ENCODE data around the gene SH3BP5L.
A peak's percentile ranks its signal among the peaks of the same experiment; 100 is the strongest.

Gene SH3BP5L

GRCh38 chr1:248825909-248826760 lies at the start of gene SH3BP5L:
TSS of gene SH3BP5L (minus strand) at chr1:248825915. CDS start at chr1:248824935, 980 bp downstream.
- peak; percentile 99 for DNase-seq (ENCODE audit: low spot score)

- DNase-seq (ENCODE audit: low spot score), result no peak
Observed at GRCh38 chr1:248873993-248874533, 48.3 kb upstream of the SH3BP5L start.

DNA sequence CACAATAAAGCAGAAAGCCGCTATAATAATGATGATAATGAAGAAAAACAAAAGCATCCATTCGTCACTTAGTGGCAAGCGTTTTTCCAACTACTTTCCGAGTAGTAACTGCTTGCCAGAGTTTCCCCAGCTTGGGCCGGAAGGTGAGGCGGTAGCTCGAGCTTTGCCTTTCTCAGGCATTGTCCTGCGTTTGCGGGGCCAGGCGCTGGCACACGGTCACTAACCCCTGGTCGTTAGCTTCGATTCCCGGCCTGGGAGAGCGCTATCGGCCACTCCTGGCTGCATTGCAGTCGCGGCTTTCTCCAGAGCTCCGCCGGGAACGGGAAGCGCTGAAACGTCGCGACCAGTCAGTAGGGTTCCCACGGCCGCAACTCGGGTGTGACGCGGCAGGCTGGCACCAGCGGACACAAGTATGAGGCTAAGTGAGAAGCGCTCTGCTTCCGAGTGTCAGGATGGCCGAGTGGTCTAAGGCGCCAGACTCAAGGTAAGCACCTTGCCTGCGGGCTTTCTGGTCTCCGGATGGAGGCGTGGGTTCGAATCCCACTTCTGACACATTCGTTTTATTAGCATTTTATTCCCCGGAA lies 47.8 kb upstream of the SH3BP5L start:
- peak; percentile 95 for DNase-seq (ENCODE audit: low spot score)

- peak; percentile 41 for DNase-seq (ENCODE audit: low spot score)
Observed at GRCh38 chr1:248872752-248873408, 47.2 kb upstream of the SH3BP5L start.

DNA sequence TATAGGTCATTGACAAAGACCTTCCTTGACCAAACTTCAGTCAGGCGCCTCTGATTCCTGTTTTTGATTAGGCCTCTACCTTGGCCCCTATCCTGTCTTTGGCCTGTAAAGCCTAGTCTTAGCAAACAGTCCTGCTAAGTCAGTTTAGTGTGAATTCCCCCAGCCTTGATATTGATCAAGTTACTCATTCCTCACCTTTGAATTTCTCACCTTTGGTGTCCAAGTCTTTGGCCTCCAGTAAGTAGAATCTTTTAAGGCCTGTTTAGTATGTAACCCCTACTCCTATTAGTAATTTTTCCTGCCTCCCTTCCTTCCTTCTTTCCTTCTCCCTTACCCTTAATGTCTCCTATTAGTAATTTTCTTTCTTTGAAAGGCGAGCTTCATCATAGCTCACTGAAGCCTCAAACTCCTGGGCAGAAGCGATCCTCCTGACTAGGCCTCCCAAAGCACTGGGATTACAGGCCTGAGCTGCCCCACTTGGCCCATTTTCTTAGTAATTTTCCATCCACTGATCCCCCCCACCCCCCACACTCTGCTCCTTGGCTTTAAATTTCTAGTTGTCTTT lies 46.2 kb upstream of the SH3BP5L start:
- DNase-seq (ENCODE audit: low spot score), result no peak

DNA sequence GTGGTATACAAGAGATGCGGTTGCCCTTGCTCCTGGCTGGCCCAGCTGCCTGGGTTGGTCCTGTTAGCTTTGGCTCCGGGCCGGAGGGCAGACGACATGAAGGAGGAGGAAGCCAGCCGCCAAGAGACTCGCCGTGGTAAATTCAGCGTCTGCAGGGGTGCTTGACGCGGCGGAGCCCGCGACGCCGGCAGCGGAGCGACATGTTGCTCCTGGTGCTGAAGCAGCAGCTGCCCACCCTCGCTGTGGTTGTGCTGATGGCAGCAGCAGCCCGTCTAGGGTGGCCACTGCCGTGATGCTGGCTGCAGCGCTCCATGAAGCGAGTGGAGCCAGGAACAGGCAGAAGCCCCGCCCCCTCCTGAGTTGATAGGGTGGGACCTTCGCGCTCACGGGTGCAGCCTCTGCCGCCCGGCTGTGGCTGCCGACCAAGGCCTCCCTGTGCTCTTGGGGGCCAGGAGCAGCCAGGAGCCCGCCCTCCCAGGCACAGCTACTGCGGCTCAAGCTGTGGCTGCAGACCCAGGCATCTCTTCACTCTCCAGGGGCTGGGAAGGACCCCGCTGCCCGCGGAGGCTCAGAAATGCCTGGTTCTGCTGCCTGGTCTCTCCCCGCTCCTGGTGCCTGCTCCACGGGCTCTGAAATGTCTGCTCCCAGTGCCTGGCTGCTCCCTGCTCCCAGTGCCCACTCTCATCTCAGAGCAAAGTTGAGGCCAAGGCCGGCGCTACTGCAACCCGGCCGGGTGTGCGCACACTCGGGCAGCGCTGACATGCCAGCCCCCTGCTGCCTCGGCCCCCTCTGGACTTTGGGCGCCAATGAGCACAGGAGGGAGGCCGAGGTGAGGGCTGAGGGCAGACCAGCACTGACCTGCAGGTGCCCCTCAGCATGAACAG lies 37.5 kb upstream of the SH3BP5L start:
- peak; percentile 80 for DNase-seq (ENCODE audit: low spot score)

DNA sequence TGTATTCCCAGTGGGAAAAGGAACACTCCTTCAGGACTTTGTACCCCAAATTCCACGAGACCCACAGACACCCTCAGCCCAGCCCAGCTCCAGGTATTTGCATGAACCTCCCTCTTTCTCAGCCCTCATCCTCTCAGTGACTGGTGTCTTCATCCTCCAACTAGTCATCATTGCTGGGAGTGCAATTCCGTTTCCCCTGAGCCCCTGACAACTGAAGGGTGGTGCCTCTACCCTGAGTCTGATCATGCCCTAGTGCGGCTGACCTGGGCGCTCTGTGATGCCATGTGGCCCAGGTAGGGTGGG lies 36.9 kb upstream of the SH3BP5L start:
- DNase-seq (ENCODE audit: low spot score), result no peak

DNA sequence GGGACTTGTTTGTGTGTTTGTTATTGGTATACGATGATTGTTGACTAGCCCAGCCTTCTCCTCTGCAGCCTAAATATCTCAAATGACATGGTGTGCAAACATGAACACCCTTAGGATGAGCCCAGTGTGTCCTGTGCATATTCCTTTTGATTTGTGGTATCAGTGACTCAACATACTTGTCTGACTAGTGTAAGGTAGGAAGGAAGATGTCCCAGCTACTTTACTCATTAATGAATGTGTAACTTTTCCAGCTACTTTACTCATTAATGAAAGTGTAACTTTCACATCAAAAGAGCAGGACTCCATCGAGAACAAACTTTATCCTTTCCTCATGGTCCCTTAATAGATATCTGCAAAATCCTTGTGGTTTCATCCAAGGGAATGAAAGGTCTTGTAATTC lies 35.9 kb upstream of the SH3BP5L start:
- DNase-seq (ENCODE audit: low spot score), result no peak

GRCh38 chr1:248860007-248860406 lies 34.3 kb upstream of the SH3BP5L start:
- no peak for DNase-seq (ENCODE audit: low spot score)

- peak; percentile 96 for DNase-seq (ENCODE audit: low spot score)
Observed at GRCh38 chr1:248858891-248859889, 33.5 kb upstream of the SH3BP5L start, which contains the start of gene ZNF692. TSS of gene ZNF692 (minus strand) at chr1:248859085. CDS start at chr1:248858309, 776 bp downstream.

DNA sequence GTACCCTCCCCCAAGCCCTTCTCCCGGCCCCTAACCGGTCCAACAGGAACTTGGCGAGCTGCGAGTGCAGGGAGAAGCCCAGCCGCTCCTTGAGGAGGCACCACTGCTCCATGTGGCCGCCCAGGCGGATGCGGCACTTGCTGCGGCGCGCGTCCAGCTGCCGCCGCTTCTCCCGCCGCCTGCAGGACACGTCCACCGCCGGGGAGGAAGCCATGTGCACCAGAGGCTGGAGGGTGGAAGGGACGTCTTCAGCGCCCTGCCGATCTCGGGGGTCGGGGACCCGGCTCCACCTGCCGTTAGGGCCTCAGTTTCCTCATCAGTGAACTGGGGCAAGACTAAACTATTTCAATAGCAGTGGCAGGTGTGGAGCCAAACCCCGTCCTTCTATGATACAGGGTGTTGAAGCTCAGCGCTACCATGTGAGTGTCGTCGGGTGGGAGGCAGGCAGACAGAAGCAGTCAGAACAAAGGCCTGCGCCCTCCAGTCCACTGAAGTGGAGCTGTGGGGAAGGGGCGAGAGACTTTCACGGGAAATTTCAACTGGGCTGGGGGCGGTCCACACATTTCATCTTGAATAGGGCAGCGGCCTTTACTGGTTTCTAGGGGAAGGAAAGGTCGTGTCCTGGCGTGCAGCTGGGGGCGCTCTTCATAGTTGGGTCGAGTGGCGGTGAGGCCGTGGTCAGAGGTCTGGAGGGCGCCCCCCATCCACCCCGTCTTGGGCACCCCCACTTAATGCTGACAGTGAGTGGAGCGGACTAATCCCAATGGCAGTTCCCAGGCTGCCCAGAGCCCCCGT lies 32.6 kb upstream of the SH3BP5L start:
- peak; percentile 37 for DNase-seq (ENCODE audit: low spot score)

GRCh38 chr1:248857749-248858095 lies 32.0 kb upstream of the SH3BP5L start:
- no peak for DNase-seq (ENCODE audit: low spot score)

GRCh38 chr1:248857201-248857600 lies 31.5 kb upstream of the SH3BP5L start:
- DNase-seq (ENCODE audit: low spot score), result no peak

DNA sequence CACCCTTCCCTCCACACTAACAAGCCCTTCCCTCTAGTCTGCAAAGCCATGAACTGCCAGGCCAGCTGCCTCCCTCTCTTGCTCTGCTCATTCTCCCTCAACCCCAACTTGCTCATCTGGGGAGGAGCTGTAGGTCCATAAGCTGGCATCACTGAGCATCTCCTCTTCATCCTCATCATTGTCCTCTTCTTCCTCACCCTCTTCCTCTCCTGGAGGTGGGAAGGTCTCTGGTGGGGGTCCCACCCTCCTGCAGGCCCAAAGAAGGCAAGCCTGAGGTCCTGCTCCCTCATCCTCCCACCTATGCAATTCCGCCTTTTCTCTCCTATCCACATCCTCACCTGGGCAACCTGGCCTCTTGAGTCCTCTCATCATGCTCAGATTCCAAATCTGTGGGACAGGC lies 30.5 kb upstream of the SH3BP5L start:
- DNase-seq (ENCODE audit: low spot score), result no peak

- no peak for DNase-seq (ENCODE audit: low spot score)
Observed at GRCh38 chr1:248855580-248855979, 29.9 kb upstream of the SH3BP5L start.

DNA sequence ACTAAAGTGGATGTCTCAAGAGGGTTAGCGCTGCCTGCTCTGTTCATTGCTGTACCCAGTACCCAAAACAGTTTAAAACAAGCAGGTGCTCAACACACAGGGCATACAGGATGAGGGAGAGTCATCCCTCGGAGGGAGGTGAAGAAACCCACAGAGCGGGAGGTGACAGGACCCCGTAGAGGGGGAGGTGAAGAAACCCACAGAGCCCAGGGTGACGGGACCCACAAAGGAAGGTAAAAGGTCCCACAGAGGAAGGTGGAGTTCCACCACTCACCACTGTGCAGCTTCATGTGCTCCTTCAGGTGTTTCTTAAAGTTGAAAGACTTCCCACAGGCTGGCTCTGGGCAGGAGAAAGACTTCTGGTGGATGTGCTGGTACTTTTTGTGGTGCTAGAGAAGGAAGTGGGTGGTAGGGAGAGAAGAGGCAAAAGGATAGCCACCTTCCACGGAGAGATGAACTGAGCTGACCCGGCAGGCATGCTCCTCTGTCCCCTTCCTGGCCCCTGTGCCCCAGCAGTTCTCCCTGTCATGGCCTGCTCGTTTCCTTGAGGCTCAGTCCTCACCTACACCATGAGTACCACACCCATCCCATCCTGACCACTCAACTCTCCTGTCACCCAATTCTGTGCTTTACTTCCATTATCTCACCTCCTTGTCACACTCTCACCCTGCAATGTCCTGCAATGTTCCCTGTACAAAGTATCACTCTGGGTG lies 28.1 kb upstream of the SH3BP5L start:
- no peak for DNase-seq (ENCODE audit: low spot score)

- no peak for DNase-seq (ENCODE audit: low spot score)
Observed at GRCh38 chr1:248852481-248853405, 27.0 kb upstream of the SH3BP5L start.

GRCh38 chr1:248851390-248851789 lies 25.7 kb upstream of the SH3BP5L start:
- no peak for DNase-seq (ENCODE audit: low spot score)
